ENCODE measurements around the gene SREBF2.

SREBF2 gene

DNA sequence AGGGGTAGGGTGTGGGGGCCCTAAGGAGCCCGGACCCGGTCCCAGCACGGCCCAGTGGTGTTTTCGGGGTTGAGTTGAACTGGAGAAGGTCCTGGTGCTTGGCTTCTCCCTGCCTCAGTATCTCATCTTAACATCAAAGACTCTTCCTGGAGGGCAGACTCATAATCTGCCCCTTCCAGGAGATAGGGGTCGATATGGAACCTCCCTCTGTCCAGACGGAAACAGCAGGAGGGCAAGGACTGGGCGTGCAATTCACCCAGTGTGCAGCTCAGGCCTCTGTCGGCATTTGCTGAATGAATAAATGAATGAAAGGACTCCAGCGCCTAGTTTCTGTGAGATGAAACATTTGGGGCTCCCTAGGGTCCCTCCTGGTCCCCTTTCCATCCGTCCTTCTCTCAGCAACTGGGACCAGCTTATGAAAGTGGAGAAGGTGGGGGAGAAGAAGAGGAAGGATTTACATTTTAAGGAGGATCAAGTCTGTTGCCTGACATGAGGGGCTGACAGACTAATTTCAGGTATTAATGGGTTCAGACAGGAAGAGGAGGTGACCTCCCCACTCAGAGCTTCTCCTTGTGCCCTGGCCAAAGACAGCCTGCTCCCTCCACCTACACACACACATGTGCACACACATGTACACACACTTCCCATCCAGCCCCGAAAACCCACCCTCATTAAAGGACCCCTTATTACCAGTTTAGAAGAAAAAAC is 83.0 kb downstream of the SREBF2 start:
- peak; percentile 12 for FAIRE-seq
- DNase-seq (ENCODE audit: extremely low spot score, insufficient read length, low read depth), result no peak

DNA sequence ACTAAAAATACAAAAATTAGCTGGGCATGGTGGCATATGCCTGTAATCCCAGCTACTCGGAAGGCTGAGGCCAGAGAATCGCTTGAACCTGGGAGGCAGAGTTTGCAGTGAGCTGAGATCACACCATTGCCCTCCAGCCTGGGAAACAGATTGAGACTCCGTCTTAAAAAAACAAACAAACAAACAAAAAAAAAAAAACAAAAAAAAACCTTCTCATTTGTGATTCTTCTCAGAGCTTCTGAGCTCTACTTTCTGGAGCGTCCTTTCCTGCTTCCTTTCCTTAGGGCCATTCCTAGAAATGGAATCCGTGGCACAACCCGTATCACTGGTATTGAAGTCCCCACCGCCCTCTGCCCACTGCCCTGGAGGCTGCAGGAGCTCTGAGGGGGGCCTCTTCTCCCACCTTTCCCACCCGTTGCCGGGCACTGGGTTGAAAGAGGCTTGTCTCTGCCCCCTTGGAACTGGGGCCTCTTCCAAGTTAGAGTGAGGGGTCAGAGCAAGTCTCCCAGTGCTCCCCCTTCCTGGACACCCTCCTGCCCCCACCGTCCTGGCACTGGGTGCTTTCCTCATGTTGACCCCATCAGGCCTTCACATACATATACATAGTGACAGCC is 83.9 kb downstream of the SREBF2 start:
- FAIRE-seq (no peak), DNase-seq (ENCODE audit: extremely low spot score, insufficient read length, low read depth) (no peak)

DNA sequence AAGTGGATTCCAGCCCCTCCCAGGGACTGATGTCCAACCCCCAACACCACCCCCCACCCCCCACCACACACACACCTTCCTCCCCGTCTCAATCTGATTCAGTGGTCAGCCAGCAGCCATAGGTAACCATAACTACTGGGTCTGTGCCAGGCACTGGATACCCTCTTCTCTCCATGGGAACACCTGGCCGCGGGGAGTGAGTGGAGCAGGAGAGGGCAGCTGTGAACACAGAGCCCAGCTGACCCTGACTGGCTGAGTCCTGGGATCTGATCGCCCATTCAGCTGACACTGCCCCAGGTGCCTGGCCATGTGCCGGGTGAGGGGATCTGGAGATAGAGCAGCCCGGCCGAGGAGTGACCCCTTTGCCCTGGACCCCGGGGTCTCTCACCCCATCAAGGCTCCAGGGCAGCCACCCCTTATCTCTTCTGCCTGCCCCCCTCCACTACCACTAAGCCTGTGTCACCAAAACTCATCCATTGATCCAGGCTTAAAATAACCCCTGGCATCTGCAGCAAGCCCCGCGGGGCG is 84.5 kb downstream of the SREBF2 start:
- DNase-seq (ENCODE audit: extremely low spot score, insufficient read length, low read depth) (no peak), FAIRE-seq (no peak)

DNA sequence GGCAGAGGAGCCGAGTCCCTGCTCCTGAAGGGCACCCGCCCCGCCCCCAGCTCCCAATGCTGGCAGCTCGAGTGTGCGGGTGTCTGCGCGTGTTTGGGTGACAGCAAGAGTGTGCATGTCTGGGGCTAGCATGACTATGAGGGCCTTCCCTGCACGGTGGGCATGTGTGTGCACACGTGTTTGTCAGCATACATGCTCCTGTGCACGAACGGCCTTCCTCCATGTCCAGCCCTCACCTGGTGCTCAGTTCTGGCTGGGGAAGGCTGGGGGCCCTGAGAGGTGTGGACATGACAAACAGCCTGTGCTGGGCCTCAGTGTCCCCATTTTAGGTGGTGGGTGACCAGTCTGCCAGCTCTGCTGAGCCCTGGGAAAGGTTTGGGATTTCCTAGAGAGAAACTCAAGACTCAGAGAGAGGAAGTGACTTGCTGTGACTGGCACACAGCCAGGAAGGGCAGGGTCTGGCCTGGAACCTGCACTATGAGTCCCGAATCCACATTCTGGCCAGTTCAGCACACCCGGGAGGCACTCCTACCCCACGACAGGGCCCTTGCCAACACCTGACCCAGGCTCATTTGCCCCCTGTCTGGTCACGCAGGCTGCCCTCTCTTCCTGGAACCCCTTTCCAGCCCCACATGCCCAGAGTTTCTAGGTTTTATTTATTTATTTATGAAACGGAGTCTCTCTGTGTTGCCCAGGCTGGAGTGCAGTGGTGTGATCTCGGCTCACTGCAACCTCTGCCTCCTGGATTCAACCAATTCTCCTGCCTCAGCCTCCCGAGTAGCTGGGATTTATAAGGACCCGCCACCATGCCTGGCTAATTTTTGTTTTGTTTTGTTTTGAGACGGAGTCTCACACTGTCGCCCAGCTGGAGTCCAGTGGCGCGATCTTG is 85.2 kb downstream of the SREBF2 start:
- DNase-seq (ENCODE audit: extremely low spot score, insufficient read length, low read depth) (no peak), FAIRE-seq (peak; percentile 56)

DNA sequence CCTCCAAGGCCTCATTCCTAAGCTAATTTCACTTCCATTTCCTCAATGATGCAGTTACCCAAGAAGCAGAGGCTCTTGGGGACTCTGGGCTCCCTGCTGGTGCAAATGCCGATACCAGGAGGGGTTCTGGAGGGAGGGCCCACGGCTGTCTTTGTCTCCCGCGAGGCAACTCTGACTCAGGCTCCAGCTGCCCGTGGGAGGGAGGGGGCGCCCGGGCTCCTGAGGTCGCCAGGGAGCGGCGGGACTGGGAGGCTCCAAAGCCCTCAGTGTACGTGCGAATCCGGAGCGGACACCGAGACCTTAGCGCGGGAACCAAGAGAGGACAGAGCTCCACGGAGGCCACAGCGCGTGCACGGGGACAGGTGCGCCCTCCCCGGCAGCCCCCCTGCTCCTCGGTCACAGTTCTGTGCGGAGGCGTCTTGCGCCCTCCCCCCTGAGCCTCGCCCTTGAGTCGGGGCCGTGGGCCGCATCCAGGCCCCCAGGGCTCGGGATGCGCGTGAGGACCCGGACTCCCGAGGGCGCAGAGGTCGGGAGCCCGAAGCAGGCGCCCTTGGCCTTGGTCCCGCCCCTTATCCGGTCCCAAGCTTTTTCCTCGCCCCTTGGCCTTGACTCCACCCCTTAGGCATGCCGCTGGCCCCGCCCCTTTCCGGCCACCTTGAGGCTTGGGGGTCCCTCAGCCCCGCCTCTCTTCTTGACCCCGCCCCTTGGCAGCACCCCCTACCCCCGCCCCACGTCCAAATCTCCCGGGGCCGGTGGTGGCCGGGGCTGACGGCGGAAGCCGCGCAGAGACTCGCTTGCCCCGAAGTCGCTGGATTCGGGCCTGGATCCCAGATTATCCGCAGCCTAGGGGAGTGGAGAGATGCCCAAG is 86.7 kb downstream of the SREBF2 start:
- FAIRE-seq (peak; percentile 98), DNase-seq (ENCODE audit: extremely low spot score, insufficient read length, low read depth) (peak; percentile 71)

DNA sequence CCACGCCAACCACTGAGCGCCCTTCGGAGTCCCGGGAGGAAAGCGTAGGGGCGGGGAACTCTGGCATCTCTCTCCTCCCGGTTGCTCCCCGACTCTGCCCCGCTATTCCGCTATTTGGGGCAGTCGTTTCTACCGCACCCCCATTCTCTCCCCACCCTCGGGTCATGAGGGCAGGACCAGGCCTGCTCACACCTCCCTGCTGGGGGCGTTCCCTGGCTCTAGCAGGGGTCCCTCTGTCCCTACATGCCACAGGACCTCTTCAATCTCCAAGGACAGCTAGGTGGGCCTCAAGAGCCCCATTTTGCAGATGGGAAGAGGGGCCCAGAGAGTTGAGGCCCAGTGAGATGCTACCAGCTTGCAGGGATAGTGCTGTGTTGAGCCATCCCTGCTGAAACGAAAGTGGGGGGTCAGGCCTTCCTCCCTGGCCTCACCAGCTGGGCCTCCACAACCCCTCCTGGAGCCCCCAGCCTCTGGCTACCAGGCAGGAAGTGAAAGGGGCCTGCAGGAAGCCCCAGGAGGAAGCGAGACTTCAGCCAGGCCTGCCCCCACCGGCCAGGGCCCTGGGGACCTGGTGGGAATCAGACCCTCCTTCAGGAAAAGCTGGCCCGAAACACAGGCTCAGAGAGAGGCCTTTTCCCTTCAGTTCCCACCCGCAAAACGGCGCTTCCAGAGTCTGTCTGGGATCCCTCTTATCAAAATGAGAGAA is 87.5 kb downstream of the SREBF2 start:
- DNase-seq (ENCODE audit: extremely low spot score, insufficient read length, low read depth), result no peak
- FAIRE-seq, result no peak

DNA sequence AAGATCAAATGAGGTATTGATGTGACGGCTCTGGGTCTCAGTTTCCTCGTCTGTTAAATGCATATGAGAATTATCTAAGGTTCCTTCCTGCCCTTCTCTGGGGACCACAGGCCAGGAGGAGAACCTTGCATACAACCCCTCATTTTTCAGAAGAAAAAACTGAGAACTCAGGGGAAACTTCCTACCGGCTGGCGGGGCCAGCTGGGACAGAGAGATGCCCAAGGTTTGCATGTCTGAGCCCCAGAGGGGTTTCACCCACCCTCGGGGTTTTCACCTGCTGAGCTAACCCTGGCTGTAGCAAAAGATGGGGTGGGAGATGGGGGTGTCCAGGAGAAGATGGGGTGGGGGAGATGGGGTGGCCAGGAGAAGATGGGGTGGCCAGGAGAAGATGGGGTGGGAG is 89.4 kb downstream of the SREBF2 start:
- FAIRE-seq, result peak; percentile 86
- DNase-seq (ENCODE audit: extremely low spot score, insufficient read length, low read depth), result no peak

DNA sequence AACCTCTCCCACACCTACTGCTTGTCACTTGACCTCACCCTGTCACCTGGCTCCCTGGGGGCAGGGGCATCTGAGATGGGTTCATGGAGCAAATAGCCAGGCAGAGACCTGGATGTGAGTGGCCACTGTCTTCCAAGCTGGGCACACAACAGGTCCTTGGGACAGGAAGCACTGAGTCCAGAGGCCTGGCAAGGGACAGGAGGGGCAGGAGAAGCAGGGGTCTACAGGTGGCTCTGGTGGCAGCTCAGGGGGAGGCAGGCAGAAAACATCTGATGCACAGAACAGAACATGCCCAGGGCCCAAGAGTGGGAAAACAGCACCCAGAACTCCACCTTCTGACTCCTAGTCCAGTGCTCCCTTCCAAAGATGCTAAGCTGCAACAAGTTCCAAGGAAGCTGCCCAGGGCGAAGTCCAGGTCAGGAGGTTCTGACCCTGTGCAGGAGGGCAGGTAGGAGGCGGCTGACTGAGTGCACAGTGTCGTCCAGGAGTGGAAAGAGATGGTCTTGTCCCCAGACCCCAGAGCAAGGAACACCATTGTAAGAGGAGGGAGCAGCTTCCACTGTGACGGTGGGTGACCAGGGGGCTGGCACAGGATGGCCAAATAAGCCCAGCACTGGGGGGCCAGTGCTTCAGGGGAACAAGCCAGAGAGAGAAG is 90.2 kb downstream of the SREBF2 start:
- no peak for DNase-seq (ENCODE audit: extremely low spot score, insufficient read length, low read depth)
- no peak for FAIRE-seq

DNA sequence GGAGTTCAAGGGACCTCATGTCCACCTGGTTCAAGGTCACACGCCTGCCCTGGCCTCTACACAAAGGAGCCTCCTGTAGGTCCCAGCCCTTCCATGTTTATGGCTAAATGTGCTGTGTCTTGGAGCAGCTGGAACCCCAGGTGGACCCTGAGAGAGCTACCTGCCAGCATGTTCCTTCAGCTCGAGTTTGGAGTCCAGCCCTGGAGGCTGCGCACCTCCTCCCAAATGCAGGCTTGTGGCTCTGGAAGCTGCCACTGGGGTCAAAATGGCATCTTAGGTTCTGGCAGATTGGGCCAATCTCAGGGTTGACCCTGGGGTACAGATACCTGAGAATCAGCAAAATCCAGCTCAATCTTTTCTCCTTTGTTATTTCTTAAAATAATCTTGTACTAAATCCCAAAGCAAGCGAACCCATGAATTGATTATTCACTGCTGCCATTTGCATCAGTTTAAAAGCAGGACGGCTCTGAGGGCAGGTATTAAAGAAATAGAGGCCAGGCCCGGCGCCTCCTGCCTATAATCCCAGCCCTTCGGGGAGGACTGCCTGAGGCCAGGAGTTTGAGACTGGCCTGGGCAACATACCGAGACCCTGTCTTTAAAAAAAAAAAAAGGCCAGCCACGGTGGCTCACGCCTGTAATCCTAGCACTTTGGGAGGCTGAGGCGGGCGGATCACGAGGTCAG is 90.8 kb downstream of the SREBF2 start:
- DNase-seq (ENCODE audit: extremely low spot score, insufficient read length, low read depth), result no peak
- peak; percentile 49 for FAIRE-seq

DNA sequence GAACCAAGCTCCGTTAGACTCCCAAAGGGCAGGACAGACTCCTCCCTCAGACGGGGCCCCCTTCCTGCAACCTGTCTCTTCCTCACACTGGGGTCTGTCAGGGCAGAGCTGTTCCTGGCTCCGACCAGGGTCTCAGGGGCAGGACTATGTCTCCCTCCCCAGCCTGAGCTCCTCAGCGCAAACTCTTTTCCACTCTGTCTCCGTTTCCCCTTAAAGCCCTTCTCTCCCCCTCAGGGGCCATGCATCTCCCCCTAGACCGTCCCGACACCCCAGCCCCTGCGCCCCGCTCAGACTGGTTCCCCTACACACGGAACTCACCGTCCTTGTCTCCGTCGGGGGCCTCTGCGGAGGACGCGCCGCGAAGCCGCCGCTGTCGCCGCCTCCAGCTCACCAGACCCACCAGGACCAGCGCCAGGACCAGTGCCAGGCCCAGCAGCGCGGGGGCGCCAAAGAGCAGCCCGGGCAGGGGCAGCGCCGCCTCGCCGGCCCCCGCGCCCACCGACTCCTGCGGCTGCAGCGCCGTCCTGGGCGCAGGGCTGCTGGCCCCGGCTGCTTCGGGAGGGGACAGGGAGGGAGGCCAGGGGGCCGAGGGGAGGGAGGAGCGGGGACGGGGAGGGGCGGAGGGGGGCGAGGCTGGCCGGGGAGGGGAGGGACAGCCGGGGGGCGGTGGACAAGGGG is 93.0 kb downstream of the SREBF2 start:
- peak; percentile 86 for FAIRE-seq
- DNase-seq (ENCODE audit: extremely low spot score, insufficient read length, low read depth), result no peak

DNA sequence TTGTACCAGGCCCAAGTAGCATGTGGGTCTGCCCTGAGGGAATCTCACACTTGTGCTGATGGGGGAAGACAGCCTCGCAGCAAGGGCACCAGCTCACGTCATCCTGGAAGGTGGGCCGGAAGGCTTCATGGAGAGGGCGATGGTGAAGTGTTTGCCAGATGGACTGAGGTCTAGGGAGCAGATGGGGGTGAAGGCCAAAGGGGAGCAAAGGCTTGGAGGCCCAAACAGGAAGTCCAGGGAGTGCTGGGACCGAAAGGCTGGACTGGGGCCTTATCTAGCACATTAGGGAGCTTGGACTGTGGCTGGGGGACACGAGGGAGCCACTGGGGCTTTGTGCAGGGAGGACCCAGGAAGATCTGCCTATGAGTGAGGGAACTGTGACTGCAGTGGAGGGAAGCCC is 94.9 kb downstream of the SREBF2 start:
- FAIRE-seq (peak; percentile 67), DNase-seq (ENCODE audit: extremely low spot score, insufficient read length, low read depth) (no peak)

DNA sequence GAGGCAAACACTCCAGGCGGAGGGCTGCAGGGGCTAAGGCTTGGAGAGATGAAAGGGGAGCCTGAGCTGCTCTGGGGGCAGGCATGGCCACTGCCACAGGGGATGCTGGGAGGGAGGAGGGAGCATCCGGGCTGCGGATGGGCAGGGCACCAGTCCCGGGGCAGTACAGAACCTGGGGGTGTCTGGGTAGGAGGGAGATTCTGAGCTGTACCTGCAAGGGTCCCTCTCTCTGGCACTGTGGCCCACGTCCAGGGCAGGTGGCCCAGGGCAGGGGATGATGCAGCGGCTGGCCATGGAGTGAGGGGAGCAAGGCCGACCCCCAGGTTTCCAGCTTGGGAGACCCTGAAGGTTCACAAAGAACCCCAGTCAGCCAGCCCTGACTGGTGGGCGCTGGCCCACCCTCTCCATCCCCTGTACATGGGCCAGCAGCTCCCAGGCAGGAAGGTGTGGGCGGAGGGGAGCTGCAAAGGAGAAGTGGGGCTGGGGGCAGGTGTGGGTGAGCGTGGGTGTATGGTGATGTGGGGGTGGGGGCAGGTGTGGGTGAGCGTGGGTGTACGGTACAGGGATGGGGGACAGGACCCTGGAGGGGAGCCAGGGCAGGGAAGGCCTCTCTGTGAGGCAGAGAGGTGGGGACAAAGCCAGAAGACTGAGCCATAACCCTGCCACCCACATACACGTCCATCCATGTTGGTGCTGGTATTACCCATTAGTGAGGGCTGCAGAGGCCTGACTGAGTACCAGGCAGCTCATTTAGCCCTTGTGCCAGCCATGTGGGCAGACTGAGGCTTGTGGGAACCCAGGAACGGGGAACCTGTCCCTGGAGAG is 95.9 kb downstream of the SREBF2 start:
- peak; percentile 36 for FAIRE-seq

DNA sequence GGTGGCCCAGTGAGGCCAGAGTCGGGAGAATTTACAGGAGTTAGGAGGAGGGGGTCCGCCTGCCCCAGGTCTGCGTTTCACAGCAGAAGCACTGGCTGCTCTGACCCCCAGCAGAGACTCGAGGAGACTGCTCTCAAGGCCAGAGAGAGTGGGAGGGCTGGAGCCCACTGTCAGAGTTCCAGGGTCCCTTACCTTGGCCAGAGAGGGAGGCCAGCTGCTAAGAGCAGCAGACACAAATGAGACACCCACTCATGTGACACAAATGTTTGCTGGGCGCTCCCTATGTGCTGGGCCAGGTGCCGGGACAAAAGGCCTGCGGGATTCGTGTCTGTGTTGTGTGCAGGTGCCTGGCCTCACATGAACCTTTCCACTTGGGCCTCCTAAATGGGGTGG is 96.5 kb downstream of the SREBF2 start:
- DNase-seq (ENCODE audit: extremely low spot score, insufficient read length, low read depth) (no peak), FAIRE-seq (no peak)

More for the DNA sequence above, 95.9 kb downstream of the SREBF2 start:
- DNase-seq (ENCODE audit: extremely low spot score, insufficient read length, low read depth), result no peak

DNA sequence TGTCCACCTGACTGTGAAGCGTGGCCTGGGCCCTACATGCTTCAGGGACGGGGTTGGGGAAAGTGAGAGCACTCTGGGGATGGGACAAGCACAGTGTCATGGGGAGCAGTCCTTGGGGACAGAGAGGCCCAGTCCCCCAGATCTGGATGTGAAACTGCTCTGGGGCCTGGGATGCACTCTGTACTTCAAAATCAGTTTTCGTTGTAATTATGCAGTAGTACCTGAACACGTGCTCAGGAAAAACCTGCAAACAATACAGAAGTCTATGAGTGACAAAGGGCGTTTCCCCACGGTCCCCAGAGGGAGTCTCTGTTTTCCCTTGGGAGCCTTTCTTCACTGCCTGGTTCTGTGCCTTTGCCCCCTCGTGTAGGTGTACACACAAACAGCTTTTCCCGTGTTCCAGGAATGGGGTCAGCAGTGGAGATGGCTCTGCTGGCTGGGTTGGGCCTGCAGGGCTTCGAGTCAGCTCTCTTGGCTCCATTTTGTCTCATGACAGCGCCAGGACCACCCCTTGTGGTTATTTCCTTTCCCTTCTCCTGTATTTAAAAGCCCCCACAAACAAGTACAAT is 98.9 kb downstream of the SREBF2 start:
- FAIRE-seq (peak; percentile 96), DNase-seq (ENCODE audit: extremely low spot score, insufficient read length, low read depth) (no peak)

DNA sequence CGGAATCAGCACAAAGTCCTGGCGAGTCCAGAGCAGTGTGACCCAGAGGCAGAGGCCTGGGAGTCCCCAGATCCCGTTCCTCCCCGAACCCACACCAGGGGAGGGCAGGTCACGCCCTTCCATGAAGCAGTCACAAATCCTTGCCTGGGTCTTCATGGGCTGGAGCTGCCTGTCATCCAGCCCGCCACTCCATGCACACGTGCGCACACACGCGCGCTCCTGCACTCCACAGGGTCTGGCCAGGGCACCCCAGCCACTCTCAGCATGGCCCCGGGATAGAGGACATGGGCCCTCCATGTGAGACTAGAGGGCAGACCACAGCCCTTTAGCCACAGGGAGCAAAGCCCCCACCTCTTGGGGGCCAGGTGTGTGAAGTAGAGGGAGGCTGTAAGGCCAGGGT is 99.4 kb downstream of the SREBF2 start:
- no peak for FAIRE-seq

DNA sequence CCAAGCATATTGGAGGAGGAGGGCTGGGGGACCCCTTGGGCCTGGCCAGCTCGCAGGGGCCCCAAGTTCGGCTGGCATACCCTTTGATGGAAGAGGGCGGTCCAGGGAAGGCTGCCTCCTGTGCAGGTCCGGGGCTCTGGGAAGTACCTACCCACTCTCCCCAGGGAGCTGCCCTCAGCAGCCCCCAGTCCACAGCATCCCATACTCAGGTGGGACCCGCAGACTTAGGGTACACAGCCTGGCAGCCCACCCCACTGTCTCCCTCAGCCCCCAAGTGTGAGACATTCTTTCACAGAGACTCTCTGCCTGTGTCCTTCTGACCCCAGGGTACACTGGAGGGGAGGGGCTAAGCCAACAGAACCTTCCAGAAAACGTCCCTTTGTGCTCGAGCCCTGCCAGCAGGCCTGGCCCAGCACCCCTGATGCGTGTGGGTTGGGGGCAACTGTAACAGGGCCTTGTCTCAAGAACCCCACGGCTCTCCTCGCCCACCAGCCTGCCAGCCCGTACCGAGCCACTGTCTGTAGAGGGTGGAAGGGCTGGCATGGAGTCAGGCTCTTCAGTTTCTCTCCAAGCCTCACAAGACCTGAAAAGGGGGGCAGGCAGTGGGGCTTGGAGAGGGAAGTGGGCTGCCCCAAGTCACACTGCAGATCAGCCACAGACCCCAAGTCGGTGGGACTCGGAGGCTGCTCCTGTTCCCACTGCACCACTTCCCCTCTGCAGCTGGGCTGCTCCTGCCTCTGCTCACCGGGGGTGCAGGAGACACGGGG is 100.7 kb downstream of the SREBF2 start:
- FAIRE-seq (no peak), DNase-seq (ENCODE audit: extremely low spot score, insufficient read length, low read depth) (no peak)

More for the DNA sequence above, 99.4 kb downstream of the SREBF2 start:
- DNase-seq (ENCODE audit: extremely low spot score, insufficient read length, low read depth), result no peak
